ENCODE measurements around the gene PDGFRB. TPM values are rescaled to one million over a fixed set of nuclear protein-coding genes. Genes with fewer than 3 reads are reported as not detected.

The PDGFRB gene
- total and polyA plus RNA-seq, 9 of the 15 experiments (the other 6 are each of a cell fraction or from before 2014, with no cell fraction given) = 0.01 to 1.5 (median 0.09) TPM; not detected in 3

- TF ChIP-seq CEBPG (CRISPR knock-in tag; IDR thresholded peaks at IDR 0.05) (no peak), CEBPG (tag; conservative IDR thresholded peaks at IDR 0.05 in 1 of 2, IDR thresholded peaks at IDR 0.05 in 1 of 2) (0 out of 4 replicates have a peak, but pooled peaks have one; percentile 4 to 29), ZNF197 (CRISPR knock-in tag; IDR thresholded peaks at IDR 0.05; ENCODE audit: low read depth) (no peak), KLF6 (CRISPR knock-in tag; IDR thresholded peaks at IDR 0.05; ENCODE audit: borderline replicate concordance) (0 out of 2 replicates have a peak, but pooled peaks have one; percentile 16), TEAD1 (CRISPR knock-in tag; IDR thresholded peaks at IDR 0.05) (0 out of 4 replicates have a peak, but pooled peaks of 1 of the 2 experiments have one; percentile 13), ZNF175 (CRISPR knock-in tag; IDR thresholded peaks at IDR 0.05; ENCODE audit: low read depth) (peak; percentile 20; the same call in 1 of the 2 replicates), AFF1 (IDR thresholded peaks at IDR 0.05; ENCODE audit: low read depth in 1 of 2, partially characterized antibody in 2 of 2) (no peak), KLF10 (CRISPR knock-in tag; IDR thresholded peaks at IDR 0.05) (no peak), NFE2 (IDR thresholded peaks at IDR 0.05; ENCODE audit: low read depth) (peak; percentile 46), ELF2 (CRISPR knock-in tag; IDR thresholded peaks at IDR 0.05) (0 out of 2 replicates have a peak, but pooled peaks have one; percentile 51), FOXJ2 (tag; IDR thresholded peaks at IDR 0.05) (0 out of 2 replicates have a peak, but pooled peaks have one; percentile 30)
- TF ChIP-seq, protein P1, sequence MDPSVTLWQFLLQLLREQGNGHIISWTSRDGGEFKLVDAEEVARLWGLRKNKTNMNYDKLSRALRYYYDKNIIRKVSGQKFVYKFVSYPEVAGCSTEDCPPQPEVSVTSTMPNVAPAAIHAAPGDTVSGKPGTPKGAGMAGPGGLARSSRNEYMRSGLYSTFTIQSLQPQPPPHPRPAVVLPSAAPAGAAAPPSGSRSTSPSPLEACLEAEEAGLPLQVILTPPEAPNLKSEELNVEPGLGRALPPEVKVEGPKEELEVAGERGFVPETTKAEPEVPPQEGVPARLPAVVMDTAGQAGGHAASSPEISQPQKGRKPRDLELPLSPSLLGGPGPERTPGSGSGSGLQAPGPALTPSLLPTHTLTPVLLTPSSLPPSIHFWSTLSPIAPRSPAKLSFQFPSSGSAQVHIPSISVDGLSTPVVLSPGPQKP (CRISPR knock-in tag; IDR thresholded peaks at IDR 0.05) = no peak
- TF ChIP-seq, protein P2, sequence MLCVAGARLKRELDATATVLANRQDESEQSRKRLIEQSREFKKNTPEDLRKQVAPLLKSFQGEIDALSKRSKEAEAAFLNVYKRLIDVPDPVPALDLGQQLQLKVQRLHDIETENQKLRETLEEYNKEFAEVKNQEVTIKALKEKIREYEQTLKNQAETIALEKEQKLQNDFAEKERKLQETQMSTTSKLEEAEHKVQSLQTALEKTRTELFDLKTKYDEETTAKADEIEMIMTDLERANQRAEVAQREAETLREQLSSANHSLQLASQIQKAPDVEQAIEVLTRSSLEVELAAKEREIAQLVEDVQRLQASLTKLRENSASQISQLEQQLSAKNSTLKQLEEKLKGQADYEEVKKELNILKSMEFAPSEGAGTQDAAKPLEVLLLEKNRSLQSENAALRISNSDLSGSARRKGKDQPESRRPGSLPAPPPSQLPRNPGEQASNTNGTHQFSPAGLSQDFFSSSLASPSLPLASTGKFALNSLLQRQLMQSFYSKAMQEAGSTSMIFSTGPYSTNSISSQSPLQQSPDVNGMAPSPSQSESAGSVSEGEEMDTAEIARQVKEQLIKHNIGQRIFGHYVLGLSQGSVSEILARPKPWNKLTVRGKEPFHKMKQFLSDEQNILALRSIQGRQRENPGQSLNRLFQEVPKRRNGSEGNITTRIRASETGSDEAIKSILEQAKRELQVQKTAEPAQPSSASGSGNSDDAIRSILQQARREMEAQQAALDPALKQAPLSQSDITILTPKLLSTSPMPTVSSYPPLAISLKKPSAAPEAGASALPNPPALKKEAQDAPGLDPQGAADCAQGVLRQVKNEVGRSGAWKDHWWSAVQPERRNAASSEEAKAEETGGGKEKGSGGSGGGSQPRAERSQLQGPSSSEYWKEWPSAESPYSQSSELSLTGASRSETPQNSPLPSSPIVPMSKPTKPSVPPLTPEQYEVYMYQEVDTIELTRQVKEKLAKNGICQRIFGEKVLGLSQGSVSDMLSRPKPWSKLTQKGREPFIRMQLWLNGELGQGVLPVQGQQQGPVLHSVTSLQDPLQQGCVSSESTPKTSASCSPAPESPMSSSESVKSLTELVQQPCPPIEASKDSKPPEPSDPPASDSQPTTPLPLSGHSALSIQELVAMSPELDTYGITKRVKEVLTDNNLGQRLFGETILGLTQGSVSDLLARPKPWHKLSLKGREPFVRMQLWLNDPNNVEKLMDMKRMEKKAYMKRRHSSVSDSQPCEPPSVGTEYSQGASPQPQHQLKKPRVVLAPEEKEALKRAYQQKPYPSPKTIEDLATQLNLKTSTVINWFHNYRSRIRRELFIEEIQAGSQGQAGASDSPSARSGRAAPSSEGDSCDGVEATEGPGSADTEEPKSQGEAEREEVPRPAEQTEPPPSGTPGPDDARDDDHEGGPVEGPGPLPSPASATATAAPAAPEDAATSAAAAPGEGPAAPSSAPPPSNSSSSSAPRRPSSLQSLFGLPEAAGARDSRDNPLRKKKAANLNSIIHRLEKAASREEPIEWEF (CRISPR knock-in tag; IDR thresholded peaks at IDR 0.05) = no peak
- TF ChIP-seq, protein P3, sequence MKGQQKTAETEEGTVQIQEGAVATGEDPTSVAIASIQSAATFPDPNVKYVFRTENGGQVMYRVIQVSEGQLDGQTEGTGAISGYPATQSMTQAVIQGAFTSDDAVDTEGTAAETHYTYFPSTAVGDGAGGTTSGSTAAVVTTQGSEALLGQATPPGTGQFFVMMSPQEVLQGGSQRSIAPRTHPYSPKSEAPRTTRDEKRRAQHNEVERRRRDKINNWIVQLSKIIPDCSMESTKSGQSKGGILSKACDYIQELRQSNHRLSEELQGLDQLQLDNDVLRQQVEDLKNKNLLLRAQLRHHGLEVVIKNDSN (CRISPR knock-in tag; IDR thresholded peaks at IDR 0.05) = peak; percentile 74
These were observed 12.0 kb downstream of the PDGFRB start (continued) for GRCh38 chr5:150143350-150144245.
